NCI-H748 (cell line): Measurements from ENCODE around the gene NHEJ1.
A peak's percentile ranks its signal among the peaks of the same experiment; 100 is the strongest.
"Not testable (repeated sequence)": the region's sequence is repeated elsewhere in the genome, so short reads cannot be mapped to it uniquely, and the experiment has no call there.

ENCODE experiments used
- DNase-seq: peaks from one replicate; lab custom pipeline; 2025; ENCODE audit not compliant: unreplicated experiment; lab: John Stamatoyannopoulos, UW

Gene NHEJ1, protein sequence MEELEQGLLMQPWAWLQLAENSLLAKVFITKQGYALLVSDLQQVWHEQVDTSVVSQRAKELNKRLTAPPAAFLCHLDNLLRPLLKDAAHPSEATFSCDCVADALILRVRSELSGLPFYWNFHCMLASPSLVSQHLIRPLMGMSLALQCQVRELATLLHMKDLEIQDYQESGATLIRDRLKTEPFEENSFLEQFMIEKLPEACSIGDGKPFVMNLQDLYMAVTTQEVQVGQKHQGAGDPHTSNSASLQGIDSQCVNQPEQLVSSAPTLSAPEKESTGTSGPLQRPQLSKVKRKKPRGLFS

GRCh38 chr2:219160186-219161017, at the start of gene NHEJ1:
TSS of gene NHEJ1 (minus strand) at chr2:219160815. CDS start at chr2:219158362, 2,453 bp downstream.
- DNase-seq: peak; percentile 92

DNA sequence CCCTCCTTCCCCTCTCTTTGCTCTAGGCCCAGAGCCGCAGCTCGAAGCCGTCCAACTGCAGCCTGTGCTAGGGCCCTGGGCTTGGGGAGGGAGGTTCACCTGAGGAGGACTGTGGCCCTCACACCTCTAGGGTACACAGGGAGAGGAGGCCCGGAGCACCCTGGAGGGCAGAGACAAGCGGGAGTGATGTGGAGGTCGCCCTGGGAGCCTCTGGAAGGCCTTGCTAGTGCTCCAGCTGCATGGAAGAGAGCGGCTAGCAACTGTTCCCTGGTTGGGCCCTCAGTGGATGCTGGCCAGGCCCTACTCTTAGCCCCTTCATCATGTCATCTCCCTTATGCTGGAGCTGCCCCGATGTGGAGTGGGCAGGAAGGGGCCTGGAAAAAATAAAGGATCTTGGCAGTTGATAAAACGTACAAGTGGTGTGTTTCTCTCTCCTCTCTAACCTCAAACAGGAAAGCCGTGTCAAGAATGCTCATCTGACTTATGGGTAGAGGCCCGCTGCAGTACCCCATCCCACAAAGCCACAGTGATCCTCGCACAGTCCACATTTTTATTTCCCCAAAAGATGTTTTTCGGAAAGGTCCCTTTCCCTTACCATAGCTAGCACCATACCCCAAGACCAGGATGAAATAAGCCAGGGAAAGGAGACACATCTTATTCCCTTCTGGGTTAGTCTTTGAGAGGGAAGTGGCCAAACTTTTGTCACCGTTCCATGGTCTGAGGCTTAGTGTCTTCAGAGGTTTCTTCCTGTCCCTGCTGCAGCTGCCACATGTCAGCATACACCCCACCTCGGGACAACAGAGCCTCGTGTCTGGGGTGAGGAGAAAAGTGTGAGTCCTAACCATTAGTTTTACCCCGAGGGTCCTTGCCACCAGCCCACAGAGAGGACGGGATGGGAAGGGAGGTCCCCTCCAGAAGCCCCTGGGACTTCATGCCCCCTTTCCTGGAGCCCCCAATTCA, 48.9 kb upstream of the NHEJ1 start:
- no peak for DNase-seq

GRCh38 chr2:219207884-219208740, 47.5 kb upstream of the NHEJ1 start:
- no peak for DNase-seq

- no peak for DNase-seq
Measured at GRCh38 chr2:219207134-219207883, 46.7 kb upstream of the NHEJ1 start.

DNA sequence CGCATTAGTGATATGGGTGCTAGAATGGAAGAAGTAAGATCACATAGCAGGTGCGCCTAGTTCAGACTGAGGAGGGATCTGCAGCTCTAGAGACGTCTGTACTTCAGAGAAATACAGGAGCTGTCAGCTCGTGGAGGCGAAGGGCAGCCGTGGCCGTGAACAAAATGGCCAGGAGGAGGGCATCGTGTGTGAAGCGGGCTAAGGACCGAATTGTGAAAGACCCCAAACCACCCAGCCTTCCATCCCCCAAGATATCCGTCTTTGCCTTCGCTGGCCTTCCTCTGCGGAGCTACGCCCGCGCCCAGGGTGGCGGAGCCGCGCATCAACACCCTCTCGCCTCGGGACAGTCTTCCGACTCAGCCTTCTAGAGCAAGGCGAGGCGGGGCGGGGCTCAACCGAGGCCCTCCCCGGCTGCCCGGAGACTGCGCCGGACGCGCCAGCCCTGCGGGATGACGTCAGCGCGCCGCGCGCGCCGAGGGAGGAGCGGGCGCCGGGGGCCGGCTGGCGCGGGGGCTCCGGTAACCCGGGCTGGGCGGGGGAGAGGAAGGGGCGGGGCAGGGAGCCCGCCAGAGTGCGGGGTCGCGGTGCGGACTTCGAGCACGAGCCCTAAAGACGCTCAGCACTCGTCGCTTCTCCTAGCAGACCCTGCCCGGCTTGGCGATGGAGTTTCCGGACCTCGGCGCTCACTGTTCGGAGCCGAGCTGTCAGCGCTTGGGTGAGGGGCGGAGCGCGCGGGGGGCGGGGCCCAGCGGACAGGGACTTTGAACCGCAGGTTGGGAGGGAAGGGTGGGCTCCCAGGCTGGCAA, 45.9 kb upstream of the NHEJ1 start, which contains the start of gene ZFAND2B:
Gene ZFAND2B (plus strand): TSS at position 455 of the 806 bp plus-strand sequence. CDS start 206 bp downstream, at position 661.
- peak; percentile 94 for DNase-seq

DNA sequence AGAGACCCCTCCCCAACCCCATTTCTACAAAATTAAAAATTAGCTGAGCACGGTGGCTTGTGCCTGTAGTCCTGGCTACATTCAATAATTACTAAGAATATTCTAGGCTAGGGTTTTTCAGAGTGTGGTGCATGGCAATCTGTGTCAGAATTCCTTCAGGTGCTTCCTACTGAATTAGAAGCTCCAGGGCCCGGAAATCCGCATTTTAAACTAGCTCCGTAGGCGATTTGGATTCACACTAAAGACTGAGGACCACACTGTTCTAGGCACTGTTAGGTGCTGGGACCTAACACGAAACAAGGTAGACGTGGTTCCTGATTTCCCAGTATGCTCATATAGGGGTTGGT, 45.3 kb upstream of the NHEJ1 start:
- DNase-seq: no peak

DNA sequence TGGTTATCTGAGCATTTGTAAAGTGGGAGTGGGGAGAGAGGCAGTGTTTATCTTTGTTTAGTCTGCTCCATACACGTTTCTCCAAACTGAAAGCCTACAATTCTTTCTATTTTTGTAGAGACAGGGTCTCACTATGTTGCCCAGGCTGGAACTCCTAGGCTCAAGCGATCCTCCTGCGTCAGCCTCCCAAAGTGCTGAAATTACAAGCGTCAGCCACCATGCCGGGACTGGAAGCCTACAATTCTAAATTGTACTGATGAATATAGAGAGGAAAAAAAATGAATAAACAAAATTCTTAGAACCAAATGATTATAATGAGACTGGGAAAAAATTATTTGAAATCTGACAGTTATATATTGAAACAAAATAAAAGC, 44.5 kb upstream of the NHEJ1 start:
- no peak for DNase-seq

DNA sequence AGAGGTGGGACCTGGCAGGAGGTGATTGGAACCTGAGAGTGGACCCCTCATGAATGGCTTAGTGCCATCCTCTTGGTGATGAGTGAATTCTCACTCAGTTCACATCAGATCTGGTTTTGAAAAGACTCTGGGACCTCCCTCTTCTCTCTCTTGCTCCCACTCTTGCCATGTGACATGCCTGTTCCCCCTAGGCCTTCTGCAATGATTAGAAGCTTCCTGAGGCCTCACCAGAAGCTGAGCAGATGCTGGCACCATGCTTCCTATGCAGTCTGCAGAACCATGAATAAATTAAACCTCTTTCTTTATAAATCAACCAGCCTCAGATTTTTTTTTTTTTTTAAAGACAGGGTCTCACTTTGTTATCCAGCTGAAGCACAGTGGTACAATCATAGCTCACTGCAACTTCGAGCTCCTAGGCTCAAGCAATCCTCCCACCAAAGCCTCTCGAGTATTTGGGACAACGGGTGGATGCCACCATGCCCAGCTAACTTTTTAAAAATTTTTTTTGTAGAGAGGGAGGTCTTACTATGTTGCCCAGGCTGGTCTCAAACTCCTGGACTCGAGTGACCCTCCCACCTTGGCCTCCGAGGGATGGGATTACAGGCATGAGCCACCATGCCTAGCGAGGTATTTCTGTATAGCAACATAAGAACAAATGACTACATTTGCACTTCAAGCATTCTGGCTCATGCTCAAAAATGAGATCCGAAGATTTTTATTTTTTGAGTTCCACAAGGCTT, 44.0 kb upstream of the NHEJ1 start:
- no peak for DNase-seq

DNA sequence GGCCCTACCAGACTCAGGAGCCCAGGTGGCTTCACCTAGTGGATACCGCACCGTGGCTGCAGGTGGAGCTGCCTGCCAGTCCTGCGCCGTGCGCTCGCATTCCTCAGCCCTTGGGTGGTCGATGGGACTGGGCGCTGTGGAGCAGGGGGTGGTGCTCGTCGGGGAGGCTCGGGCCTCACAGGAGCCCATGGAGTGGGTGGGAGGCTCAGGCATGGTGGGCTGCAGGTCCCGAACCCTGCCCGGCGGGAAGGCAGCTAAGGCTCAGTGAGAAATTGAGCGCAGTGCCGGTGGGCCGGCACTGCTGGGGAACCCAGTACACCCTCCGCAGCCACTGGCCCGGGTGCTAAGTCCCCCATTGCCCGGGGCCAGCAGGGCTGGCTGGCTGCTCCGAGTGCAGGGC, 40.7 kb upstream of the NHEJ1 start:
- not testable (repeated sequence) for DNase-seq

DNA sequence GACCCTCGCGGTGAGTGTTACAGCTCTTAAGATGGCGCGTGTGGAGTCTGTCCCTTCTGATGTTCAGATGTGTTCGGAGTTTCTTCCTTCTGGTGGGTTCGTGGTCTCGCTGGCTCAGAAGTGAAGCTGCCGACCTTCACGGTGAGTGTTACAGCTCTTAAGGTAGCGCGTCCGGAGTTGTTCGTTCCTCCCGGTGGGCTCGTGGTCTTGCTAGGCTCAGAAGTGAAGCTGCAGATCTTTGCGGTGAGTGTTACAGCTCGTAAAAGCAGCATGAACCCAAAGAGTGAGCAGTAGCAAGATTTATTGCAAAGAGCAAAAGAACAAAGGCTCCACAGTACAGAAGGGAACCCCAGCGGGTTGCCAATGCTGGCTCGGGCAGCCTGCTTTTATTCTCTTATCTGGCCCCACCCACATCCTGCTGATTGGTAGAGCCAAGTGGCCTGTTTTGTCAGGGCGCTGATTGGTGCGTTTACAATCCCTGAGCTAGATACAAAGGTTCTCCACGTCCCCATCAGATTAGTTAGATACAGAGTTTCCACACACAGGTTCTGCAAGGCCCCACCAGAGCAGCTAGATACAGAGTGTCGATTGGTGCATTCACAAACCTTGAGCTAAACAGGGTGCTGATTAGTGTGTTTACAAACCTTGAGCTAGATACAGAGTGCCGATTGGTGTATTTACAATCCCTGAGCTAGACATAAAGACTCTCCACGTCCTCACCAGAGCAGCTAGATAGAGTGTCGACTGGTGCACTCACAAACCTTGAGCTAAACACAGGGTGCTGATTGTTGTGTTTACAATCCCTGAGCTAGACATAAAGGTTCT, 40.1 kb upstream of the NHEJ1 start:
- DNase-seq: not testable (repeated sequence)

DNA sequence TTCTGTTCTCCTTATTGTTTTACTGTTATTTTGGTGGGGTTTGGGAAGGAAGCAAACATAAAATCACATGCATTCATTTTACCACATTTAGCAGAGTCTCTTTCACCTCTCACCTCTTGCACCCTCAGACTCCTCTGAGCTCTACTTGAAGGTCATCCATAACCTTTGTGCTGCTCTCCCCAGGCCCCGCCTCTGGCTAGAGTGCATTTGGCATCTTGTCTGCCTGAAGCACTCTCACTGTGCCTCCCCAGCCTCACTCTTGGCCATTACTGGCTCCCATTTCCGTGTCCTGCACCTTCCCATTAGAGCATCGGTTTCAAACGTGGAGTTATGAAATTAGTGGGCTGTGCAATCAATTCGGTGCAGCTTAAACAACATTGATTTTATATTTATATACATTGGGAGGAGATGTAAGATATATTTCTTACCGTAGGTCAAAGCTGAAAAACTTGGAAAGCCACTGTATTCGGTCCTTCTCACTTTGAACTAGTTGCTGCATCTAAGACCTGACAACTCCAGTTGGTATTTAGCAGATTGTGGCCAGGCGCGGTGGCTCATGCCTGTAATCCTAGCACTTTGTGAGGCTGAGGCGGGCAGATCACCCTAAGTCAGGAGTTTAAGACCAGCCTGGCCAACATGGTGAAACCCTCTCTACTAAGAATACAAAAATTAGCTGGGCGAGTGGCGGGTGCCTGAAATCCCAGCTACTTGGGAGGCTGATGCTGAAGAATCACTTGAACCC, 39.0 kb upstream of the NHEJ1 start:
- DNase-seq: no peak

- DNase-seq: no peak
Measured at GRCh38 chr2:219198974-219199373, 38.4 kb upstream of the NHEJ1 start.

- no peak for DNase-seq
Measured at GRCh38 chr2:219197388-219197787, 36.8 kb upstream of the NHEJ1 start.

DNA sequence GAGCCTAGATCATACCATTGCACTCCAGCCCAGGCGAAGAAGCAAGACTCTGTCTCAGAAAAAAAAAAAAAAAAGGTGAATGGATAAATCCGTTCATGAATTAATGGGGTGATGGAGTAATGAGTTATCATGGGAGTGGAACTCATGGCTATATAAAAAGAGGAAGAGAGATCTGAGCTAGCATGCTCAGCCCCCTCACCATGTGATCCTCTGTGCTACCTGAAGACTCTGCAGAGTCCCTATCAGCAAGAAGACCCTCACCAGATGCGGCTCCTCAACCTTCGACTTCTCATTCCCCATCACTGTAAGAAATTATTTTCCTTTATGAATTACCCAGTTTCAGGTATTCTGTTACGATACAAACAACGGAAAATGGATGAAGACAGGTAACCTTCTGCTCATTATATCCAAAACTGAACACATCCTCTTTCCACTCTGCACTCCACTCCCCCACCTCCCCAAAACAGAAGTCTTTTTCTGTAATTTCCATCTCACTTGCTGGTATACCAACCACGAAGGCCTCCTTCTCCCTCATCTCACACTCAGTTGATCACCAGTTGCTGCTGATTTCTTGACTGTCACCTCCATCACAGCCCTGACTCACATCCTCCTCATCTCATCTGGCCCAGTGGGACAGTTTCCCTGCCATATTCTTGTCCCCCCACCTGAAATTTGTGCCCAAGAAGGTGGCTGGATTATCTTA, 26.3 kb upstream of the NHEJ1 start:
- no peak for DNase-seq

DNA sequence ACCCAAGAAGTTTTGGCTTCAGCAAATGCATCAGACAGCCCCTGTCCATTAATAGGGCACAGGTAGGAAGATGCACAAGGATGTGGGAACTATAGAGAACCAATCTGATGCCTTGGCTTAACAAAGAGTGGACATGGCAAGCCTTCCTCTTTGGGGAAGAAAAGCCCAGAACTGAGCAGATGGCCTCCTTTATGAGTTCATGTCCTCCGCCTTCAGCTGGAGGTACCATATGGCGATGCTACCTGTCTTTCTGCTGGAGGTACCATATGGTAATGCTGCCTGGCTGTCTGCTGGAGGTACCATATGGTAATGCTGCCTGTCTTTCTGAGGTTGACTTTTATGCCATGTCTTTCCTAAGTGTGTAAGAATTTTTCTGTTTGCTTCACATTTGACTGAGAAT, 23.5 kb upstream of the NHEJ1 start:
- no peak for DNase-seq
